CD14-positive monocyte (primary cell): ENCODE measurements around the gene SULT1C3. TPM values are rescaled to one million over a fixed set of nuclear protein-coding genes. Genes with fewer than 3 reads are reported as not detected.

Source experiments
- DNase-seq, 3 donors: peaks; one replicate each; pipeline ENCODE4 v3.0.0-alpha.2; 2011 to 2022
- H2AFZ ChIP-seq: 2 replicates; pipeline ENCODE4 v1.6.0; 2012; ENCODE audit warnings: mild to moderate bottlenecking, low read depth, low read length, inconsistent platforms; ENCODE audit not compliant: insufficient read depth, poor library complexity, severe bottlenecking
- H3K27ac ChIP-seq, 2 donors: 1 replicate in 1 of 2; 2 replicates in 1 of 2; pipeline ENCODE4 v1.5.1; 2012 to 2013; ENCODE audit warnings: low read length in 2 of 2, control low read depth in 1 of 2, inconsistent platforms in 1 of 2, low read depth in 1 of 2, mild to moderate bottlenecking in 1 of 2
- H3K27me3 ChIP-seq, 2 donors: one replicate each; pipeline versions ENCODE4 v1.6.0 to v1.6.1; 2011 to 2013; ENCODE audit warnings: low read length in 2 of 2; ENCODE audit not compliant: control insufficient read depth in 2 of 2, insufficient read depth in 2 of 2
- H3K36me3 ChIP-seq, 2 donors: replicated peaks in 1 of 2; 1 replicate in 1 of 2; 2 replicates in 1 of 2; pipeline versions ENCODE4 v1.5.1 to v1.6.1; 2012 to 2013; ENCODE audit warnings: low read length in 2 of 2, control low read depth in 1 of 2, inconsistent platforms in 1 of 2, mild to moderate bottlenecking in 1 of 2; ENCODE audit not compliant: insufficient read depth in 2 of 2, control insufficient read depth in 1 of 2
- H3K4me1 ChIP-seq, 2 donors: 1 replicate in 1 of 2; 2 replicates in 1 of 2; pipeline versions ENCODE4 v1.5.1 to v1.6.1; 2012 to 2013; ENCODE audit warnings: low read length in 2 of 2, control low read depth in 1 of 2, inconsistent platforms in 1 of 2, mild to moderate bottlenecking in 1 of 2, moderate library complexity in 1 of 2; ENCODE audit not compliant: insufficient read depth in 2 of 2, control insufficient read depth in 1 of 2
- H3K4me2 ChIP-seq: replicated peaks from 2 replicates; pipeline ENCODE3; 2012; ENCODE audit warnings: low read length, moderate library complexity, mild to moderate bottlenecking; ENCODE audit not compliant: poor library complexity, severe bottlenecking; ENCODE audit errors: extremely low read depth
- H3K4me3 ChIP-seq, 3 experiments: fragments of 200-600 bp in 1 of 3; sonication (generic) in 1 of 3; replicated peaks in 1 of 3; 1 replicate in 2 of 3; 2 replicates in 1 of 3; pipeline ENCODE4 v1.5.1; 2011 to 2013; ENCODE audit warnings: low read length in 3 of 3, mild to moderate bottlenecking in 3 of 3, control low read depth in 2 of 3, low read depth in 2 of 3, inconsistent platforms in 1 of 3, moderate library complexity in 1 of 3
- H3K79me2 ChIP-seq: 2 replicates; pipeline ENCODE4 v1.6.0; 2012; ENCODE audit warnings: mild to moderate bottlenecking, control low read depth, inconsistent platforms, low read length, moderate library complexity; ENCODE audit not compliant: insufficient read depth
- H3K9ac ChIP-seq: 2 replicates; pipeline ENCODE4 v1.6.0; 2017; ENCODE audit warnings: low read length, mild to moderate bottlenecking; ENCODE audit not compliant: insufficient read depth, poor library complexity, severe bottlenecking
- H3K9me3 ChIP-seq, 2 donors: replicated peaks in 1 of 2; 1 replicate in 1 of 2; 2 replicates in 1 of 2; pipeline versions ENCODE4 v1.5.1 to v1.6.1; 2012 to 2013; ENCODE audit warnings: low read length in 2 of 2, control low read depth in 1 of 2; ENCODE audit not compliant: control insufficient read depth in 1 of 2, insufficient read depth in 1 of 2
- H4K20me1 ChIP-seq: 2 replicates; pipeline ENCODE4 v1.6.0; 2012; ENCODE audit warnings: mild to moderate bottlenecking, low read length, control low read depth, moderate library complexity; ENCODE audit not compliant: insufficient read depth
- H3K27ac Mint-ChIP-seq, 7 donors: one replicate each; pipeline ENCODE4 v1.8.0; 2020; ENCODE audit warnings: mild to moderate bottlenecking in 7 of 7, mixed read lengths in 7 of 7, moderate library complexity in 6 of 7, inconsistent platforms in 2 of 7
- H3K27me3 Mint-ChIP-seq, 3 donors: one replicate each; pipeline ENCODE4 v1.8.0; 2021 to 2022; ENCODE audit warnings: low read depth in 3 of 3, mild to moderate bottlenecking in 3 of 3, mixed read lengths in 3 of 3, moderate library complexity in 3 of 3, inconsistent platforms in 1 of 3
- H3K36me3 Mint-ChIP-seq, 2 donors: one replicate each; pipeline ENCODE4 v1.8.0; 2020; ENCODE audit warnings: mixed read lengths in 2 of 2, inconsistent platforms in 1 of 2, mild to moderate bottlenecking in 1 of 2
- H3K4me1 Mint-ChIP-seq: one replicate; pipeline ENCODE4 v1.8.0; 2020; ENCODE audit warnings: mild to moderate bottlenecking, mixed read lengths
- H3K4me3 Mint-ChIP-seq, 2 donors: one replicate each; pipeline ENCODE4 v1.8.0; 2020; ENCODE audit warnings: mild to moderate bottlenecking in 2 of 2, mixed read lengths in 2 of 2, moderate library complexity in 1 of 2
- H3K9me3 Mint-ChIP-seq, 7 donors: one replicate each; pipeline ENCODE4 v1.8.0; 2020 to 2022; ENCODE audit warnings: mixed read lengths in 7 of 7, mild to moderate bottlenecking in 6 of 7, moderate library complexity in 6 of 7, inconsistent platforms in 2 of 7
- WGBS: methylation state at CpG from one replicate; pipeline ENCODE4 v1.1.5; 2013; ENCODE audit warnings: missing lambda C conversion rate; ENCODE audit not compliant: insufficient coverage; 5-methylcytosine and 5-hydroxymethylcytosine counted together
- intact Hi-C, 2 donors: fragments of 100-400 bp; cut with micrococcal nuclease; formaldehyde crosslinking; loops; one replicate each; pipeline versions ENCODE4 v1.15.0 to v1.15.1; 2023
- polyA plus RNA-seq, 3 donors: library from polyadenylated mRNA; depleted of rRNA in 1 of 3; unstranded in 2 of 3; stranded (reverse) in 1 of 3; fragments of 300-500 nt in 2 of 3; fragments of >200 nt in 1 of 3; fragmentation: Illumina TruSeq in 2 of 3; gene quantifications; 1 replicate in 2 of 3; 2 replicates in 1 of 3; pipeline ENCODE4 v1.2.3, GENCODE V29; 2012 to 2021
- TF ChIP-seq, protein P1 (sequence below): fragments of 200-600 bp; IDR thresholded peaks from one replicate; pipeline ENCODE4 v1.8.0; 2022; ENCODE audit warnings: antibody characterized with exemption, mild to moderate bottlenecking

Gene SULT1C3
- polyA plus RNA-seq, 3 donors = not detected

DNA sequence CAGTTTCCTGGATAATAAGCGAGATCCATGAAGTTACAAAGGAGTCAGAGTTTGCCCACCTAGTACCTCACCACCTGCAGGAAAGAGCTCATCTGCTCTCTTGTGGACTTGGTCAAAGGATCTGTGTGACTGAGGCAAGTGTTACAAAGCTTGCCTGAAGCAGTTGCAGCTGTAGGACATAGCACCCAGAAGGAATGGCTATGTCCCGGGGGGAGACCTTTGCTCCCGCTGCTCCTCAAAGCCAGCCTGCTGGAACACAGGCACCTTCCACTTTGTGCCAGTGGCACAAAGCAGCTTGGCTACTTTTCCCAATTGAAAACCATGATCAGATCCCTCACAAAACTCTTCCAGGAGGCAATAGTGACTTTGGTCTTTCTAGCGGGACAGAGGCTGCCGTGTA, 45.8 kb downstream of the SULT1C3 start:
- TF ChIP-seq, protein P1, sequence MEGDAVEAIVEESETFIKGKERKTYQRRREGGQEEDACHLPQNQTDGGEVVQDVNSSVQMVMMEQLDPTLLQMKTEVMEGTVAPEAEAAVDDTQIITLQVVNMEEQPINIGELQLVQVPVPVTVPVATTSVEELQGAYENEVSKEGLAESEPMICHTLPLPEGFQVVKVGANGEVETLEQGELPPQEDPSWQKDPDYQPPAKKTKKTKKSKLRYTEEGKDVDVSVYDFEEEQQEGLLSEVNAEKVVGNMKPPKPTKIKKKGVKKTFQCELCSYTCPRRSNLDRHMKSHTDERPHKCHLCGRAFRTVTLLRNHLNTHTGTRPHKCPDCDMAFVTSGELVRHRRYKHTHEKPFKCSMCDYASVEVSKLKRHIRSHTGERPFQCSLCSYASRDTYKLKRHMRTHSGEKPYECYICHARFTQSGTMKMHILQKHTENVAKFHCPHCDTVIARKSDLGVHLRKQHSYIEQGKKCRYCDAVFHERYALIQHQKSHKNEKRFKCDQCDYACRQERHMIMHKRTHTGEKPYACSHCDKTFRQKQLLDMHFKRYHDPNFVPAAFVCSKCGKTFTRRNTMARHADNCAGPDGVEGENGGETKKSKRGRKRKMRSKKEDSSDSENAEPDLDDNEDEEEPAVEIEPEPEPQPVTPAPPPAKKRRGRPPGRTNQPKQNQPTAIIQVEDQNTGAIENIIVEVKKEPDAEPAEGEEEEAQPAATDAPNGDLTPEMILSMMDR = no peak
- Mint-ChIP-seq H3K4me1 (peaks cover 7% of the 10 kb centered on the region), H3K27me3 (peaks cover 0 to 3% (median 0%) of the 10 kb centered on the region in 3 donors), H3K36me3 (no peaks in the 10 kb centered on the region), H3K27ac (peak overlapping the region in 1 of 7 donors; percentile 55), H3K9me3 (peaks cover 0 to 5% (median 0%) of the 10 kb centered on the region in 7 donors), H3K4me3 (no peak overlapping the region)
- no peak overlapping the region for H3K9ac ChIP-seq
- DNase-seq = no peak
- H3K4me3 ChIP-seq = no peak overlapping the region
- intact Hi-C loops = no loop called here
- H3K9me3 ChIP-seq = no peaks in the 10 kb centered on the region
- H2AFZ ChIP-seq = no peak overlapping the region
- no peaks in the 10 kb centered on the region for H4K20me1 ChIP-seq
- H3K36me3 ChIP-seq = no peaks in the 10 kb centered on the region
- H3K79me2 ChIP-seq = no peaks in the 10 kb centered on the region
- no peaks in the 10 kb centered on the region for H3K4me1 ChIP-seq
- no peak overlapping the region for H3K4me2 ChIP-seq
- no peaks in the 10 kb centered on the region for H3K27me3 ChIP-seq
- WGBS = 100% methylated on average over 2 of the region's 5 CpGs
- no peak overlapping the region for H3K27ac ChIP-seq

DNA sequence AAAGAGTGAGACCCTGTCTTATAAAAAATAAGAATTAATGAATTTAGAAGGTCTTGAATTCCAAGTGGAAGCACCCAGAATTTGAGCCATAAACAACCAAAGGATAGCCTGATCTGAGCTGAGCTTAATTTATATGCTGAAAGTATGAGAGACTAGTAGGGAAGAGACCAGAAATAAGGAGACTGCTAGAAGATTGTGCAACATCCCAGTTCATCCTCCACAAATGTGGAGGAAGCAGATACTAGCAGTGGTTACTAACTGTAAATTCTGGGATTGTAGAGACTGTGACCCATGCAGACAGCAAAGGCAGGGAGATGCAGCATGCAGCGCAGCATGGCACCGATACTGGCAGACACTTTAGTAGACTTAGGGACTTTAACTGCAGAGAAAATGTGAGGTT, 47.4 kb downstream of the SULT1C3 start:
- no peak overlapping the region for H3K9ac ChIP-seq
- no peak overlapping the region for H3K4me3 ChIP-seq
- H3K9me3 ChIP-seq = no peaks in the 10 kb centered on the region
- H3K4me2 ChIP-seq = no peak overlapping the region
- intact Hi-C loops = no loop called here
- DNase-seq = no peak
- H3K79me2 ChIP-seq = no peaks in the 10 kb centered on the region
- no peak overlapping the region for H3K4me3 Mint-ChIP-seq
- H3K27ac ChIP-seq = no peak overlapping the region
- no peaks in the 10 kb centered on the region for H3K4me1 ChIP-seq
- no peaks in the 10 kb centered on the region for H3K27me3 ChIP-seq
- H4K20me1 ChIP-seq = no peaks in the 10 kb centered on the region
- H3K27me3 Mint-ChIP-seq = peaks cover 0 to 3% (median 0%) of the 10 kb centered on the region in 3 donors
- 31% methylated on average over 2 of the region's 2 CpGs for WGBS
- no peaks in the 10 kb centered on the region for H3K36me3 ChIP-seq
- H2AFZ ChIP-seq = no peak overlapping the region
- TF ChIP-seq, protein P1 = no peak
- H3K27ac Mint-ChIP-seq = no peak overlapping the region
- H3K4me1 Mint-ChIP-seq = peaks cover 7% of the 10 kb centered on the region
- H3K9me3 Mint-ChIP-seq = peaks cover 0 to 5% (median 3%) of the 10 kb centered on the region in 7 donors
- no peaks in the 10 kb centered on the region for H3K36me3 Mint-ChIP-seq
